Hepatocyte (in vitro differentiated cells): ENCODE measurements around the gene ROBO4. TPM values are rescaled to one million over a fixed set of nuclear protein-coding genes. Genes with fewer than 3 reads are reported as not detected.

Experiments
- DNase-seq: peaks from one replicate; pipeline ENCODE4 v3.0.0-alpha.2; 2016; ENCODE audit warnings: low spot score
- H2AFZ ChIP-seq: fragments of 200-600 bp; sonication (generic); 2 replicates; pipeline ENCODE4 v1.6.0; 2016; ENCODE audit warnings: antibody characterized with exemption, mild to moderate bottlenecking
- H3K27ac ChIP-seq: fragments of 200-600 bp; sonication (generic); 2 replicates; pipeline ENCODE4 v1.5.1; 2016; ENCODE audit warnings: mild to moderate bottlenecking
- H3K27me3 ChIP-seq: fragments of 200-600 bp; sonication (generic); 2 replicates; pipeline ENCODE4 v1.6.1; 2016
- H3K36me3 ChIP-seq: fragments of 200-600 bp; sonication (generic); replicated peaks from 2 replicates; pipeline ENCODE4 v1.5.1; 2016; ENCODE audit warnings: low read depth; ENCODE audit not compliant: insufficient read depth
- H3K4me1 ChIP-seq: fragments of 200-600 bp; sonication (generic); 2 replicates; pipeline ENCODE4 v1.5.1; 2016; ENCODE audit warnings: mild to moderate bottlenecking, moderate library complexity; ENCODE audit not compliant: insufficient read depth
- H3K4me2 ChIP-seq: fragments of 200-600 bp; sonication (generic); 2 replicates; pipeline ENCODE4 v1.6.0; 2016
- H3K4me3 ChIP-seq: fragments of 200-600 bp; sonication (generic); 2 replicates; pipeline ENCODE4 v1.5.1; 2016; ENCODE audit warnings: mild to moderate bottlenecking
- H3K79me2 ChIP-seq: fragments of 200-600 bp; sonication (generic); 2 replicates; pipeline ENCODE4 v1.6.0; 2017; ENCODE audit warnings: mild to moderate bottlenecking
- H3K9me2 ChIP-seq: fragments of 200-600 bp; sonication (generic); replicated peaks from 2 replicates; pipeline ENCODE4 v1.6.0; 2017; ENCODE audit warnings: mild to moderate bottlenecking; ENCODE audit not compliant: insufficient read depth
- H3K9me3 ChIP-seq: fragments of 200-600 bp; sonication (generic); 2 replicates; pipeline ENCODE4 v1.5.1; 2016; ENCODE audit warnings: low read depth, mild to moderate bottlenecking
- H4K20me1 ChIP-seq: fragments of 200-600 bp; sonication (generic); 2 replicates; pipeline ENCODE4 v1.6.0; 2016; ENCODE audit warnings: mild to moderate bottlenecking; ENCODE audit not compliant: insufficient read depth, poor library complexity, severe bottlenecking
- CTCF ChIP-seq: fragments of 200-600 bp; sonication (generic); IDR thresholded peaks from 2 replicates; pipeline ENCODE4 v1.5.1; 2016; ENCODE audit warnings: antibody characterized with exemption, mild to moderate bottlenecking; ENCODE audit not compliant: poor library complexity
- EZH2 ChIP-seq: fragments of 200-600 bp; sonication (generic); IDR thresholded peaks from 2 replicates; pipeline ENCODE4 v1.6.1; 2016; ENCODE audit warnings: antibody characterized with exemption, mild to moderate bottlenecking, borderline replicate concordance
- EZH2phosphoT487 ChIP-seq: fragments of 200-600 bp; sonication (generic); IDR thresholded peaks from one replicate; pipeline ENCODE4 v1.6.1; 2018; ENCODE audit warnings: antibody characterized with exemption, mild to moderate bottlenecking, low read depth, moderate library complexity; ENCODE audit not compliant: unreplicated experiment, severe bottlenecking
- WGBS: methylation state at CpG from one replicate; pipeline ENCODE4 v1.1.6; 2016; ENCODE audit warnings: low lambda C conversion rate; ENCODE audit errors: missing lambda C conversion rate; 5-methylcytosine and 5-hydroxymethylcytosine counted together
- polyA plus RNA-seq: library from polyadenylated mRNA; unstranded; fragments of >200 nt; fragmentation: Nextera tagmentation; extraction: Ambion mirVana; gene quantifications from 2 replicates; pipeline ENCODE4 v1.2.1, GENCODE V29; 2016
- total RNA-seq: library from RNA; depleted of rRNA; stranded (reverse); fragments of >200 nt; gene quantifications from 2 replicates; pipeline ENCODE4 v1.2.3, GENCODE V29; 2014

The ROBO4 gene
- total and polyA plus RNA-seq, 2 experiments from 2014 or later: 0.28 to 2.0 TPM

GRCh38 chr11:124896821-124897391 is 759 bp downstream of the ROBO4 start:
- no peak for DNase-seq
- H3K4me3 ChIP-seq: no peak overlapping the region
- no peaks in the 10 kb centered on the region for H3K9me3 ChIP-seq
- no peaks in the 10 kb centered on the region for H3K79me2 ChIP-seq
- no peaks in the 10 kb centered on the region for H3K9me2 ChIP-seq
- 95% methylated on average over 8 of the region's 9 CpGs for WGBS
- no peak overlapping the region for H2AFZ ChIP-seq
- no peaks in the 10 kb centered on the region for H4K20me1 ChIP-seq
- no peak for TF ChIP-seq CTCF
- TF ChIP-seq EZH2: no peak
- TF ChIP-seq EZH2phosphoT487: no peak
- no peak overlapping the region for H3K27ac ChIP-seq
- H3K4me1 ChIP-seq: no peaks in the 10 kb centered on the region
- peaks cover 25% of the 10 kb centered on the region for H3K27me3 ChIP-seq
- H3K4me2 ChIP-seq: no peak overlapping the region
- no peaks in the 10 kb centered on the region for H3K36me3 ChIP-seq

- DNase-seq: no peak
- no peaks in the 10 kb centered on the region for H3K9me3 ChIP-seq
- H3K9me2 ChIP-seq: no peaks in the 10 kb centered on the region
- H3K27me3 ChIP-seq: peaks cover 18% of the 10 kb centered on the region
- no peak overlapping the region for H2AFZ ChIP-seq
- no peaks in the 10 kb centered on the region for H4K20me1 ChIP-seq
- H3K36me3 ChIP-seq: no peaks in the 10 kb centered on the region
- TF ChIP-seq EZH2 (no peak), CTCF (no peak), EZH2phosphoT487 (no peak)
- H3K4me3 ChIP-seq: no peak overlapping the region
- no peak overlapping the region for H3K27ac ChIP-seq
- H3K4me1 ChIP-seq: no peaks in the 10 kb centered on the region
- no peak overlapping the region for H3K4me2 ChIP-seq
- 91% methylated on average over 13 of the region's 16 CpGs for WGBS
- no peaks in the 10 kb centered on the region for H3K79me2 ChIP-seq
Measured at GRCh38 chr11:124896071-124896750, 1.5 kb downstream of the ROBO4 start.

- no peaks in the 10 kb centered on the region for H4K20me1 ChIP-seq
- H3K9me2 ChIP-seq: no peaks in the 10 kb centered on the region
- peaks cover 11% of the 10 kb centered on the region for H3K27me3 ChIP-seq
- 92% methylated on average over 20 of the region's 20 CpGs for whole genome bisulfite sequencing
- H3K4me2 ChIP-seq: no peak overlapping the region
- H3K36me3 ChIP-seq: no peaks in the 10 kb centered on the region
- no peaks in the 10 kb centered on the region for H3K9me3 ChIP-seq
- H3K4me3 ChIP-seq: no peak overlapping the region
- TF ChIP-seq EZH2 (no peak), EZH2phosphoT487 (no peak), CTCF (no peak)
- no peaks in the 10 kb centered on the region for H3K4me1 ChIP-seq
- no peak overlapping the region for H3K27ac ChIP-seq
- no peak for DNase-seq
- no peaks in the 10 kb centered on the region for H3K79me2 ChIP-seq
- H2AFZ ChIP-seq: no peak overlapping the region
Measured at GRCh38 chr11:124895471-124895971, 2.1 kb downstream of the ROBO4 start.
